Right lung (tissue), 5 donors: ENCODE measurements around the gene NXT1. TPM values are rescaled to one million over a fixed set of nuclear protein-coding genes. Genes with fewer than 3 reads are reported as not detected.

ENCODE experiments used
- DNase-seq, 2 donors: peaks; one replicate each; pipeline ENCODE4 v3.0.0-alpha.2; 2013
- polyA plus RNA-seq, 5 donors: library from polyadenylated mRNA; unstranded; fragments of 120-200 nt; gene quantifications; one replicate each; pipeline versions ENCODE4 v1.2.1 to v1.2.3, GENCODE V29; 2013; ENCODE audit warnings: inconsistent platforms in 1 of 5, low replicate concordance in 1 of 5; ENCODE audit not compliant: insufficient read length in 5 of 5, insufficient read depth in 1 of 5

The NXT1 gene
- polyA plus RNA-seq, 5 donors, result 12.8 to 21.6 (median 16.1) TPM

DNA sequence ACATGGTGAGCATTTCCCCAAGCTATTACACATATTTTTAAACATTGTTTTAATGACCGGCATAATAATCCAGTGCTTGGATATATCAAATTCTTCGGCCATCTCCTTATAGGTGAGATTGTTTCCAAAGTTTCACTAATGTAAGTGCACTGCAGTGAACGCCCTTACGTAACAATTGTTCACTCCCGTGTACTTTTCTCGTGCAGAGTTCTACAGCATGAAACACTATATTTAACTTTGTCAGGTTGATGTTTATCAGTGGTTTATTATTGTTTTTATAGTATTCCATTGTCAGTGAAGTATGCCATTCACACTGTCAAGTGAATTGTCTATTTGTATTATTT is 7.9 kb downstream of the NXT1 start:
- DNase-seq, result no peak

DNA sequence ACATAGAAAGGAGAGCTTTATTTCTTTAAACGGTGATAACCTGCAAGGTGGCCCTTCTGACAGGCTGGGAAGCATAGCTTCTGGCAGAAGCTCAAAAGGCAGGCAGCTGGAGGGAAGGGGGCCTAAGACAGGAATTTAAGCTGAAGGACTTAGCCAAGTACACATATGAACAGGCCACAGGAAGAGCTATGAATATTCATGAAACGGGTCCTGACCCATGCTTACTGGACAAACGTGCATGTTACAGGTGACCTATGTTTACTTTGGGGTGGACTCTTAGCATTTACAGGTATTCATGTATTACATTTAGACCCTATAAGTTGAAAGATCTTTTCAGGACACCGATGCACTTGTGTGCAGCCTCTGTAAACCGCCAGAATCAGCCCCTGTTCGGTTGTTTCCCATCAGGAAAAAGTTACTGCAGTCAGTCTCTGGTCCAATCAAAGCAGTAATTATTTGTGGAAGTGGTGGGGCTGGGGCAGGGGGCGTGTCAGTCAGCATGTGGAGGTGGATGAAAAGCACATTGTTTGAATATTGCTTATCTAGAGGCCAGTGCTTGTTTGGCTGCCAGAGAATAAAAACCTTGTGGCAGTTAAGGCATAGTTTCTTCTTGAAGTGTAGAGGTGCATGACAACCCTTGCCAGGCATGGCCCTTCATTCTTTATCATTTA is 8.5 kb downstream of the NXT1 start:
- no peak for DNase-seq

DNA sequence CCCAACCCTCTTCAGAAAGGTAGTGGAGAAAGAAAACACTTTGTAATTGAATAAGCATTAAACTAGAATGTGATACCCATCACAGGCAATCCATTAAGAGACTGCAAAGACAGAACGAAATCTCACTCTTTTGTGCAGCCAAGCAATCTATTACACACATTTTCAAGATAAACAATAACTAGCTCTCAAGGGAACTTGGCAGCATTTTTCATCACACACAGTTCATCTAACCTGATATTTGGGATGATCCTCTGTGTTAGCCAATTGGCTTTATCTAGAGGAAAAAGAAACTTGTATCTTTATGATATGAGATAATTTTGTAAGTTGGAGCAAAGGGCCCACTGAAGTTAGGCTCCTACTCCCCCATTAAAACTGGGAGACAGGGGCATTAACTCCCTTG is 9.9 kb downstream of the NXT1 start:
- DNase-seq, result no peak

DNA sequence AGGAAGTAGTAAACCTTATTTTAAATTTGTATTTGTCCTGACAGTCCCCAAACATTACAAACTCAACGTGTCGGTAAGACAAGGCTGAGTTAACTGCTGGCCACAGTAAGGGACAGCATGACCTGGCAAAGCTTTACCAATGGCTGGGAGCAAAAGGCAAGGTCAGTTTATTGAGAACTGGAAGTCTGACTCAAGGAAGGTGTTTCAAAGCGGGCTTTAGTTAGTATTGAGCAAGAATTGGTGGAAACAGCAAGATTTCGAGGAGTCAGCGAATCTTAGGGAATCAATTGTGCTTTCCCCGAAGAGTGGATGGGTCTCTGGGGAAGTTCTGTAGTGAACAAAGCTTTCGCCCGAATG is 10.5 kb downstream of the NXT1 start:
- DNase-seq, result no peak

DNA sequence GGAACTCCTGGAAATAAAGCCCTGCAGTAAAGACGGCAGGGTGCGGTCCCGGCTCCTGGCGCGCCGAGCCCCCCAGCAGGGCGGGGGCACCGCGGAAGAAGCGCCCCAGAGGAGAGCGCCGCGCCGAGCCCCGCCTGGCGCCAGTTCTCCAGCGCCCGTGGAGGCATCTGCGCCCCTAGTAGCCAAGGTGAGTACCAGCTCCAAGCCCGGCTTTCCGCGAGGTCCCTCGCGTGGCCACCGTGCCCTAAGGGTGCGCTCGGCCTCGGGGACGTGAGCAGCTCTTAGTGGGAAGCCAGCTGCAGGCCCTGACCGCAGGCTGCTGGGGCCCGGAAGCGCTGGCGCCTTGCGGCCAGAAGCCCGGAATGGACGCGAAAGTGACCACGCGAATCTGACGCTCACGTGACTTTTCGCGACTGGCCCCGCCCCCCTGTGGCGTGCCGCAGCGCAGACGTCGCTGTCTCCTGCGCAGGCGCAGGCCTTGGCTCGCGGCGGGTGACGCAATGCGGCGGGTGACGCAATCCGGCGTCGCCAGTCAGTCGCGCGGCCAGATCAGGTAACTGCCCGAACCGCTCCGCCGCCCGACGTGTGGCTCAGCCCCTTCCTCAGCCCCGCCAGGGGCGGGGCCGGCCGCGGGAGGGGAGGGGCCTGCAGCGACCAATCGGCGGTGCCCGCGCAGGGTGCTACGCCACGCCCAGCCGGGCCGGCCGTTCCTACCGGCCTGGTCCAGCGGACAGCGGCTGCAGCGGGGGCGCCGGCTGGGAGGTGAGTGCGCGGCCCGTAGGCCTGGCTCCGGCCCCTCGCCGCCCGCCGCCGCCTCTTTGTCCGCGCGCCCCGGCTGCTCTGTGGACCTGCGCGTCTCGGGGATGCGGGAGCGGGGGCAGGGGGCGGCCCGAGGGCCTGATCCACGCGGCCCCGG is 11.1 kb downstream of the NXT1 start, which contains the start of gene GZF1:
GZF1 (plus strand) TSS at position 707 of the 916 bp plus-strand sequence. CDS start 2,202 bp downstream, outside the sequence.
- peak; percentile 99 to 100 for DNase-seq

DNA sequence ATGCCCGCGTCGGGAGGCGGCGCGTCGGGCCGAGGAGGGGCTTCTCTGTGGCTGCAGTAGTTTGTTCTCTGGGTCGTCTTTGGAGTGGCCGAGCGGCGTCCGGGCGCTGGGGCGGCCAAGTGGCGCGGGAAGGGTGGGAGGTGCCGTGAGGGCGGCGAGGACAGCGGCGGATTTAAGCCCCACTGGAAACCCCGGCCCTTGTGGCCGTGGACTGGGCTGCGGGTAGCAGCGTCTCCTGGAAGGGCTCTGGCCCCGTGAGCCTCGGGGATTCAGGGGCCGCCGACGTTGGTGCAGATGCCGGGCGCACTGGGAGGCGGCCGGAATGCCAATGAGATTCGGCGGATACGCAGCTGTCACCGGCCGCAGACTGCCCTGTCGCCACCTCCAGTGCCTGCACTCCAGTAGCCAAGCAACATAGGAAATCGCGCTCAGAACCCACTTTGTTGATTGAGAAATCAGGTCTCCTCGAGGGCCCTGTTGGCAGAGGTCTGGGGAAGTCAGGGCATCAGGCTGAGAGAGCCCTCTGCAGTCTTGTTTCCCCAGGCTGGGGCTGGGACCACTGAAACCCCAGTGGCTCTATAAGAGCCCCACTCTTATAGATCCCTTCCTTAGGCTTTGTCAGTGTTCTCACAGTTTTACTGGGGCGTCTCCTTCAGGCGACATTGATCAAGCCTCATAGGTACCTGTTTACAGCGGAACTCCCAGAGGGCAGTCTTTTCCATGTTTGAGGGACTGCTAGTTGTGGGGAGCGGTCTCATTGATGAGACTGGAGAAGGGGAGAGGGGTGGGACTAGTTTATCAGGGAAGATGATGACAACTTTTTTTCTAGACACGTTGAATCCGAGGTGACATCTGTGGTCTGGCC is 12.0 kb downstream of the NXT1 start:
- DNase-seq, result no peak

DNA sequence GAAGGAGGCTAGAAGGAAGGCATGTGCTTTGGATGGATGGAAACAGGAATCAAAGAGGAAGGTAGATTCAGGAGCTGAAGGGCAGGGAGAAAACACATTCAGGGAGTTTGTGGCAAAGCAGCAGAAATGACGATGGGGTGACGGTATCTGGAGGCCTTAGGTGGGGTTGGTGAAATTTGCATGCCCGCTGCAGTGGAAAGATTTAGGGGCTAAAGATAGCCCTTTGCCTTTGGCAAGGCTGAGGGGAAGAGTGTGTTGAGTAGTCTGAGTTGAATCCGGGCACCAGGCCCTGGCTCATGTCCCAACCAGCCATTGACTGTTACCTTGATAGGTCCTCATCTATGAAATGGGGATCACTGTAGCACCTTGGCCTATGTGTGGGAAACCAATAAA is 12.7 kb downstream of the NXT1 start:
- DNase-seq, result no peak

DNA sequence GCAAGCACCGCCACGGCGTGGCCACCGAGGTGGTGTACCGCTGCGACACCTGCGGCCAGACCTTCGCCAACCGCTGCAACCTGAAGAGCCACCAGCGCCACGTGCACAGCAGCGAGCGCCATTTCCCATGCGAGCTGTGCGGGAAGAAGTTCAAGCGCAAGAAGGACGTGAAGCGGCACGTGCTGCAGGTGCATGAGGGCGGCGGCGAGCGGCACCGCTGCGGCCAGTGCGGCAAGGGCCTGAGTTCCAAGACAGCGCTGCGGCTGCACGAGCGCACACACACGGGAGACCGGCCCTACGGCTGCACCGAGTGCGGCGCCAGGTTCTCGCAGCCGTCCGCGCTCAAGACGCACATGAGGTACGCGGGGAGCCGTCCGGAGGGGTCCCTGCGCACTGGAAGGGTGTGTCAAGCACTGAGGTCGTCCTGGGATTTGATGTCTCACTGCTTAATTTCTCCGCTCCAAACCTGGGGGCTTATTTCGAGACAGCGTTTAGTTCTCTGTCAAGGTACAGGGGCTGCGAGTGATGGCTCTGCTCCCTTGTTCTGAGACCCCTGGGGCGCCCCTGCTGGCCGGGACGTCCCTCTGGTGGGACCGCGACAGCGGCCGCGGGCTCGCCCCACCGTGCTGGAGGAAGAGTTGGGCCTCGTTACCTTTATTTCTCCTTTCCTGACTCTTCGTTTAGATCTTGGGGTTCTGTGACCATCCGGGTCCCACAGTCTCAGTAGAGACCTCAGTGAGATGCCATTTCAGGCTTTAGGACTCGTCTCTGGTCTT is 15.0 kb downstream of the NXT1 start:
- no peak for DNase-seq

DNA sequence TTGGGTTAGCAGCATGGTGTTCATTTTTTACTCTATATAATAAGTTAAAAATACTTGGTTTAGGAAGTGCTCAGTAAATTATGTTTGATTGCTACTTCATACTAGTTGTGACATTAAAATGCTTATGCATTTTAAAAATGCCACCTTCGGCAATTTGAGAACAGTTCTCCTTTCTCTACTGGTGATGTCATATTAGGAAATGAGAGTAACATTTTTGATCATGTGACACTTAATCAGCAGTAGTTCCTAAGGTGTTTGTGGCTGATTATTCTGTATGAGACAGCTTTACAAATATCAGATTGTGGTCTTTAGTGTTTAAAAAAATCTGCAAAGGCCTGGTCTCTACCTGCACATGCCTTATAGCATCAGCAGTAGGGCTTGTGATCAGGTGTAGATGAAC is 15.8 kb downstream of the NXT1 start:
- no peak for DNase-seq

DNA sequence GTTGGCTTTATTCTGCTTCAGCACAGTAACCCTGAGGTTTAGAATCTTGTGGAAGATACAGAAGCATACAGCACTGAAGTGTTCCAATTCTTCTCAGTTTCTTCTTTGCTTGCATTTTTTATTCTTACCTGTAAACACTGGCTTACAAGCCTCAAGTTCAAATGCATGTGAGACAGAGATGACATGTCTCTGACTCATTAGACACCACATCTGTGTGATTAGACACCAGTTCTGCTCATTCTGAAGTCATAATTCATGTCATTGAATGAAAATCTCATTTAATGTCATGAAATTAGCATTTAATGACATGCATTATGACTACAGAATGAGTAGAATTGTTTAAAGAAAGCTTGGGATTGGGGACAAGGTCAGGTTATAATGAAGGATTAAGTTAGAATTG is 17.2 kb downstream of the NXT1 start:
- DNase-seq, result no peak

DNA sequence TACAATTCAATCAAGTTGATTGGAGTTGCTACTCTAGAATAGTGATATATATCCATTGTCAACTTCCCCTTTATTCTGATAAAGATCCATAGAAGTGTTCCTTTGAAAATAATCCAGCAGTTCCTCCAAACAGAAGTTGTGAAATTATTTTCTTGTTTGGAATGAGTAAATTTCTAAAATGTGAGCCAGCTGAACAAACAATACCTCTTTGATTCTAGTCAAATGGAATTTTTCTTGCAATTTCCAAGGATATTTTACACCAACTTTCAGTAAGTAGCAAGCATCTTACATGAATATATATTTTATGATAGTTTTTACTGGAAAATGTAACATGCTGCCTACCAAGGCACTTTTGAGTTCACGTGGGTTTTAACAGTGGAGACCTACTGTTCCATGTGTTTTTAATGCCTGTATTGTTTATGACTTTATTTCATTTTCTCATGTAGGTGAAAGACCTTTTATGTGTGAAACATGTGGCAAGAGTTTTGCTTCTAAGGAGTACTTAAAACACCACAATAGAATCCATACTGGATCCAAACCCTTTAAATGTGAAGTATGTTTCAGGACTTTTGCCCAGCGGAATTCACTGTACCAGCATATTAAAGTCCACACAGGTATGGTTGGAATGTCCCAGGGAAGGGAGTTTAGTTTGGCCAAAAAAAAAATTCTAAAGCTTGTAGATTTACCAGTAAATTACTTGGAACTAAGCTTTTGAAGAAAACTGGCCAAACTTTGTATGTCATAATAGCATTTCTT is 17.9 kb downstream of the NXT1 start:
- no peak for DNase-seq

DNA sequence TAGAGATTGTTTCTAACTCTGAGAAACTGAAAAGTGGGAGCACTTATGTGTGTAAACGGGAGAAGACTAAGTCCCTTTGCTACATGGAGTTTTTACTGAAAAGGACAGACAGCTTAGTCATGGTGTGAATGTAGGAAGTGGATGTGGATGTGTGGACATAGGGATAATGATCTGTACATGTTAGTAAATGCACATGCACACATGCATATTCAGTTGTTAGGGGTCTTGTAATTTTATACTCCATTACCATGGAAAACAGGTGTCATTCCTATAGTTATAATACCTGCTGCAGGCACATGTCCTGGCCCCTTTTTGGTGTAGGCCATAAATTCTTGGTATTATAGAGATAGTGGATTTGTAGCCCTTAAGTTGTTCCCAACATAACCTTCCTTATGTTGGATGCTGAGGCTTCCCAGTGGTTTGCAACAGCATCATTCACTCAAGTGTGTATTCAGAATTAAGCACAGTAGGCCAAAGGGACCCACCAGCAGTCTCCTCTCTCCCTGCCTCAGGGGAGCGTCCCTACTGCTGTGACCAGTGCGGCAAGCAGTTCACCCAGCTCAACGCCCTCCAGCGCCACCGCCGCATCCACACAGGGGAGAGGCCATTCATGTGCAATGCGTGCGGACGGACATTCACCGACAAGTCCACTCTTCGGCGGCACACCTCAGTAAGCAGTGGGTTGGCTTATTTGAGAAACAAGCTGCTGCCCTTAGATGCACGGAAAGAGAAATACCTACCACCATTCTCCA is 18.7 kb downstream of the NXT1 start:
- DNase-seq, result no peak

DNA sequence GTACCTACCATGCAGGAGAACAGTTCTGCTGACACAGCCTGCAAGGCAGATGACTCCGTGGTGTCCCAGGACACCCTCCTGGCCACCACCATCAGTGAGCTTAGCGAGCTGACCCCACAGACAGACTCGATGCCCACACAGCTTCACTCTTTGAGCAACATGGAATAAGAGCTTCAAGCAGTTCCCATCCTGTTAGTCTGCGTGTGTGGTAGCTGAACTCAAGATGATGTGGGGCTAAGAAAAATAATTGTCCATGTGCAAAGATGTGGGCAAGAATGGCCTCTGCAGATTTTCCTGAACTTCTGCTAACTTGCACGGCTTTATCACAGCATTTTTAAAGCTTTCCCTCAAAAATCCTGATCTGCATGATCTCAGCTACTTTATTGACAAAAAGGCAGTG is 19.7 kb downstream of the NXT1 start:
- no peak for DNase-seq

DNA sequence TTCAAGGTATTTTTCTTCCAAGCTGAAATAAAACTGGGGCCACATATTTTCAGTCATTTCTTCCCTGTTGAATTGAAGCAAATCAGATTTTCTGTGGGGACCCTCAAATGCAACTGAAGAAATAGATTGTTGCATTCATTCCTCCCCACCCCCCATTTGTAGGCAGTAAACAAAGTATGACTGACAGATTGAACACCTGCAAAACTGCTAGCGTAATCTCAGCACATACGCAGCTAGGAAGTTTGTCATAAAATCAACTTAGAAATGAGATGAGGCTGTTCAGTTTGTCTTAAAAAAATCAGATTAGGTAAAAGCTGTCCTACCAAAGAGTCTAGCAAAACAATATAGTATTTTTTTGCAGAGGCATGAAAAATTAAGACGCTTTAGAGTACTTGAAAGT is 20.3 kb downstream of the NXT1 start:
- no peak for DNase-seq

DNA sequence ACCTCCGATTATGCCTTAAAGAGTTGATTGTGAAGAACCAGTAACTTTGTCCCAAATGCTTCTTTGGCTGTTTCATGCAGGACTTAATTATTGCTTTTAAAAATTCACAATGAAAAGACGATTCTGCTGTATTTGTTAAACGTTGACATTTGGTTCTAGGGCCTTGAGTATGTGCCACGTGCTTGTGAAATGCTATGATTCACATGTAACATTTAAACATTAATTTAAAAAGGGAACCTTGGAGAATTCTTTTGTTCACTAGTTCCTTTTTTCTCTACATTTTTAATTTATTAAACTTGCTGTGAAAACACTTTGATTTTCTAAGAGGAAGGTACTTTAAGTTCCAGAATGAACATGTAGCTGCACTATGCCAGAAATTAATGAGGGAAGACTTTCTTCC is 20.9 kb downstream of the NXT1 start:
- no peak for DNase-seq

DNA sequence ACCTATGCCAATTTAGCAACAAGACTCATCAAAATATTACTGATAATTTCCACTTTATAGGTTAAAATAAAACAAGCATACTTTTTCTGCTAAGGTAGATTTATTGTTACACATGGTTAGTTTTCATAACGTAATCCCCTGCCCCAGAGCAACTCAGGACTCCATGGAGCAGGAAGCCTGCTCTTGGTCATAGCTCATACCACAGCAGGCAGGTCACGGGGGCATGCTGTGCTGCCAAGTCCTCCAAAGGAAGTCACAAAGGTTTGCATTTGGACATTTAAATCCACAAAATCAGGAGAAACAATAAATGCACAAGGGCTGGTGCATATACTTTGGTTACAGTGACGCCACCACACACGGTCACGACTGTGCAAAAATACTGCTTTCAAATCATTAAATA is 23.9 kb downstream of the NXT1 start:
- no peak for DNase-seq

DNA sequence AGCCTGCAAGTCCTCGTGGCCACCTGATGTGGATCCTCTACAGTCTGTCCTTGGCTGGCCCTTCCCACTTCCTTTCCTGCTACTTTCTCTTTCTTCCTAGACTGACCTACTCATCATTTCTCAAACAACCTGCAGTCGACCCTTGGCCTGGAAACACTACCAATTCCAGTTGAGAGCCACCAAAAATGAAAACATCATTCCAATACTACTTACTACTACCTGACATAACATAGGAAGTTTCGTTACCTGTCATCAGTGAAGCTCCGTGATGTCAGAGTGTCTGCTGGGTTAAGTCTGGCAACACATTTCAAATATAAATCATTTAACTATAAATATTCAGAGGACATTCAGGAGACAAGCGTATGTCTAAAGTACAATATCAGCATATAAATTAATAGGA is 25.2 kb downstream of the NXT1 start:
- no peak for DNase-seq

DNA sequence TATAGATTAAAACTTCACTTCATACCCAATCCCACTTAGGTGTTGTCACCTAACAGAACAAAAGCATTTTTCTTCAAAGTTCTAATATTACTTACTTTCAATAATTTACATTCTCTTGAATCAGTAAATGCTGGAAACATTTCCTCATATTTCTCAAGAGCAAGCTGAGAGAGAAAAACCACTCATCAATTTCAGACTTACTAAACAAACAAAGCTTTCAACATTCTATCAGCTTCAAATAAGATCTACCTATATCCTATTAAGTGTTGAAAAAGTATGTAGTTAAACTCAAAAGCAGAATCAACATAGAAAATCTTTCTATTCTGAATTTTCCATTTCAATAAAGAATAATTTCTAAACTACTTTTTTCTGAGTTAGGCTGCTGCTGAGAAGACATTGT is 29.2 kb downstream of the NXT1 start:
- no peak for DNase-seq

DNA sequence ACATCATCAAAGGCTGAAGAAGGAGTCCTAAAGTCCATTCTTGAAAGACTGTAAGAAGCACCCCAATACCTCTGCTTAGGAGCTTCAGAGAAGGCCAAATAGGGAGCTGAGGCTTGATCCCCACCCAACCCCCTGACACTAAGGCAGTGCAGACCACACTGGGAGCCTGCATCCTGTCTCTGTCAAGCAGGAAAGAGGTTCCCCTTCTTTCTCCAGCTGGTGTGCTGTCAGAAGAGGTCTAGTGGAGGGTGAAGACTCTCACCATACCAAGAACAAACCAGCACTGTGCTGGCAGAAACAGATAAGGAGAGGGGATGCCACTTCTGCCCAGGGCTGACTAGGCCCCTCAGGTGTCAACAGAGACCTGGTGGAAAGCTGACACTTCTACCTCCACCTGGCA is 31.3 kb downstream of the NXT1 start:
- no peak for DNase-seq
